Left ventricle myocardium inferior (tissue), 1 donor: ENCODE measurements around the gene NUP205. TPM values are rescaled to one million over a fixed set of nuclear protein-coding genes. Genes with fewer than 3 reads are reported as not detected.
"Not testable (repeated sequence)": the region's sequence is repeated elsewhere in the genome, so short reads cannot be mapped to it uniquely, and the experiment has no call there.

ENCODE experiments used
- DNase-seq: peaks from one replicate; pipeline ENCODE4 v3.0.0-alpha.2; 2020
- H3K27ac ChIP-seq: fragments of 200-600 bp; replicated peaks from 2 replicates; pipeline ENCODE4 v1.8.0; 2021
- H3K27me3 ChIP-seq: fragments of 200-600 bp; 2 replicates; pipeline ENCODE4 v1.8.0; 2021; ENCODE audit warnings: low read depth
- H3K36me3 ChIP-seq: fragments of 200-600 bp; 2 replicates; pipeline ENCODE4 v1.8.0; 2021
- H3K4me1 ChIP-seq: fragments of 200-600 bp; 2 replicates; pipeline ENCODE4 v1.8.0; 2021
- H3K4me3 ChIP-seq: fragments of 200-600 bp; 2 replicates; pipeline ENCODE4 v1.8.0; 2021; ENCODE audit warnings: mild to moderate bottlenecking, moderate library complexity
- H3K9me3 ChIP-seq: fragments of 200-600 bp; replicated peaks from 2 replicates; pipeline ENCODE4 v1.8.0; 2021
- intact Hi-C: fragments of 100-400 bp; cut with micrococcal nuclease; formaldehyde crosslinking; loops from one replicate; pipeline ENCODE4 v1.11.0; 2022
- total RNA-seq: library from RNA; stranded (reverse); fragmentation: NEBNext Ultra II Directional; extraction: Animal tissue kit (Norgen Biotek cat#: 25700); gene quantifications from one replicate; pipeline ENCODE4 v1.2.1, GENCODE V29; 2021
- TF ChIP-seq, protein P1 (sequence below): fragments of 200-600 bp; IDR thresholded peaks from 2 replicates; pipeline ENCODE4 v1.8.0; 2021; ENCODE audit warnings: antibody characterized with exemption, mild to moderate bottlenecking, borderline replicate concordance
- donor health status: DM: no; HTN: yes; CAD: no; lungs with severe emphysema.

NUP205 gene
- total RNA-seq, 1 donor from 2014 or later: 14.3 TPM

- intact Hi-C loops: no loop called here
These were observed 63.5 kb downstream of the NUP205 start for GRCh38 chr7:135620980-135621850.

DNA sequence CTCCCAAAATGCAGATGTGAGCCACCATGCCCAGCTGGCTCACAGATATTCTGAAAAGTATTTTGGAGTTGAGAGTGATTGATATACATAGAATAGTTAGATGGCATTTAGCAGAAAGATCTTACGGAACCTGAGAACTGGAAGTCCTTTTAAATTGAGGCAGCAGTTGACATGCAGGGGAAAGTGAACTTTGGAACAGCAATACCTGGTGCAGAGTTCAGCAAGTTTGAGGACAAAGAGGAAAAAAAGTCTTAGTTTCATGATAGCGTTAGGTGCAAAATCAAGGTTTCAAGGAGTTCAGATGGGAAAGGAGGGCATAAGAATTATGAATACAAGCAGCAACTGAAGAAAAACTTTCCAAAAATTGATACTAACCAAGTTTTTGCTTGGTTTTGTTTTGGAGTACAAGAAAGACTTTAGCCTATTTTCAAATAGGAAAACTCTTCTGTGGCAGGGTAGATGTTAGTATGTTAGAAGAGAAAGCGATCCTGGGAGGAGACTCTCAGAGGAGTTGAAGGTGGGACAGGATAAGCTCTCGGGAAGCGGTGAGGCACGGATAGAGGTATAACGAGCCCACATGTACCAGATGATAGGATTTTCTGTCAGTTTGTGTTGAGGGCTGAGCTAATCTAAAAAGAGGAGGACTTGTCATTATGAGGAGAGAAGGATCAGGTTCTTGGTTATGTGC is 76.6 kb downstream of the NUP205 start:
- no peak overlapping the region for H3K27ac ChIP-seq
- intact Hi-C loops: no loop called here
- H3K27me3 ChIP-seq: no peaks in the 10 kb centered on the region
- no peak for DNase-seq
- TF ChIP-seq, protein P1, sequence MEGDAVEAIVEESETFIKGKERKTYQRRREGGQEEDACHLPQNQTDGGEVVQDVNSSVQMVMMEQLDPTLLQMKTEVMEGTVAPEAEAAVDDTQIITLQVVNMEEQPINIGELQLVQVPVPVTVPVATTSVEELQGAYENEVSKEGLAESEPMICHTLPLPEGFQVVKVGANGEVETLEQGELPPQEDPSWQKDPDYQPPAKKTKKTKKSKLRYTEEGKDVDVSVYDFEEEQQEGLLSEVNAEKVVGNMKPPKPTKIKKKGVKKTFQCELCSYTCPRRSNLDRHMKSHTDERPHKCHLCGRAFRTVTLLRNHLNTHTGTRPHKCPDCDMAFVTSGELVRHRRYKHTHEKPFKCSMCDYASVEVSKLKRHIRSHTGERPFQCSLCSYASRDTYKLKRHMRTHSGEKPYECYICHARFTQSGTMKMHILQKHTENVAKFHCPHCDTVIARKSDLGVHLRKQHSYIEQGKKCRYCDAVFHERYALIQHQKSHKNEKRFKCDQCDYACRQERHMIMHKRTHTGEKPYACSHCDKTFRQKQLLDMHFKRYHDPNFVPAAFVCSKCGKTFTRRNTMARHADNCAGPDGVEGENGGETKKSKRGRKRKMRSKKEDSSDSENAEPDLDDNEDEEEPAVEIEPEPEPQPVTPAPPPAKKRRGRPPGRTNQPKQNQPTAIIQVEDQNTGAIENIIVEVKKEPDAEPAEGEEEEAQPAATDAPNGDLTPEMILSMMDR: no peak
- peaks cover 89% of the 10 kb centered on the region for H3K36me3 ChIP-seq
- H3K4me1 ChIP-seq: no peaks in the 10 kb centered on the region
- H3K4me3 ChIP-seq: no peak overlapping the region
- no peaks in the 10 kb centered on the region for H3K9me3 ChIP-seq

More at GRCh38 chr7:135620980-135621850, 63.5 kb downstream of the NUP205 start:
- Histone ChIP-seq H3K27ac (no peak overlapping the region), H3K4me1 (peaks cover 3% of the 10 kb centered on the region), H3K36me3 (peaks cover 83% of the 10 kb centered on the region), H3K4me3 (no peak overlapping the region), H3K27me3 (no peaks in the 10 kb centered on the region), H3K9me3 (no peaks in the 10 kb centered on the region)
- no peak for DNase-seq
- TF ChIP-seq, protein P1: peak; percentile 89

DNA sequence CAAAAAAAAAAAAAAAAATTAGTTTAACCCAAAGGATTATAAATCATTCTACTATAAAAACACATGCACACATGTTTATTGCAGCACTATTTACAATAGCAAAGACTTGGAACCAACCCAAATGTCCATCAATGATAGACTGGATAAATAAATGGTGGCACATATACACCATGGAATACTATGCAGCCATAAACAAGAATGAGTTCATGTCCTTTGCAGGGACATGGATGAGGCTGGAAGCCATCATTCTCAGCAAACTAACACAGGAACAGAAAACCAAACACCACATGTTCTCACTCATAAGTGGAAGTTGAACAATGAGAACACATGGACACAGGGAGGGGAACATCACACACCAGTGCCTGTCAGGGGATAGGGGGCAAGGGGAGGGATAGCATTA is 82.0 kb downstream of the NUP205 start:
- intact Hi-C loops: loop anchor here (10.0 kb wide), 1 partner anchor 355 kb away; no protein-coding TSS in a partner anchor
- not testable (repeated sequence) for H3K4me1 ChIP-seq, DNase-seq, H3K4me3 ChIP-seq, H3K9me3 ChIP-seq, H3K27ac ChIP-seq, H3K27me3 ChIP-seq
- peaks cover 89% of the 10 kb centered on the region for H3K36me3 ChIP-seq

- TF ChIP-seq, protein P1: no peak
- no peak for DNase-seq
- intact Hi-C loops: loop anchor here (10.0 kb wide), 1 partner anchor 359 kb away; no protein-coding TSS in a partner anchor
- Histone ChIP-seq H3K27ac (no peak overlapping the region), H3K36me3 (peaks cover 84% of the 10 kb centered on the region), H3K4me1 (no peaks in the 10 kb centered on the region), H3K9me3 (no peaks in the 10 kb centered on the region), H3K27me3 (no peaks in the 10 kb centered on the region), H3K4me3 (no peak overlapping the region)
These were observed 86.4 kb downstream of the NUP205 start for GRCh38 chr7:135644154-135644553.

- Histone ChIP-seq H3K36me3 (peaks cover 81% of the 10 kb centered on the region), H3K27ac (no peak overlapping the region)
- intact Hi-C loops: loop anchor here (10.0 kb wide), 1 partner anchor 360 kb away; no protein-coding TSS in a partner anchor
These were observed 87.0 kb downstream of the NUP205 start for GRCh38 chr7:135644729-135645128.

More at GRCh38 chr7:135644729-135645128, 87.0 kb downstream of the NUP205 start:
- Histone ChIP-seq H3K27me3 (no peaks in the 10 kb centered on the region), H3K9me3 (no peaks in the 10 kb centered on the region), H3K4me1 (no peaks in the 10 kb centered on the region), H3K4me3 (no peak overlapping the region)
- no peak for DNase-seq
- TF ChIP-seq, protein P1: no peak
